GM18868 (cell line): ENCODE measurements around the gene ST3GAL3.

Experiments used
- ATAC-seq: cut with Tn5 transposase; IDR thresholded peaks from one replicate; pipeline ENCODE4 v1.9.1; 2021; ENCODE audit warnings: mild to moderate bottlenecking, moderate library complexity; ENCODE audit not compliant: unreplicated experiment

Gene ST3GAL3

GRCh38 chr1:43953361-43953760 lies 246.0 kb downstream of the ST3GAL3 start:
- ATAC-seq: no peak

- no peak for ATAC-seq
Observed at GRCh38 chr1:43954036-43954435, 246.7 kb downstream of the ST3GAL3 start.

- ATAC-seq: no peak
Observed at GRCh38 chr1:43956234-43956633, 248.9 kb downstream of the ST3GAL3 start.

GRCh38 chr1:43957407-43958040 lies 250.2 kb downstream of the ST3GAL3 start:
- ATAC-seq: no peak

- ATAC-seq: no peak
Observed at GRCh38 chr1:43958351-43959255, 251.3 kb downstream of the ST3GAL3 start.

- no peak for ATAC-seq
Observed at GRCh38 chr1:43960798-43961197, 253.5 kb downstream of the ST3GAL3 start.

GRCh38 chr1:43961692-43962091 lies 254.4 kb downstream of the ST3GAL3 start:
- ATAC-seq: no peak

- no peak for ATAC-seq
Observed at GRCh38 chr1:43962324-43962723, 255.0 kb downstream of the ST3GAL3 start.

GRCh38 chr1:43963006-43963405 lies 255.7 kb downstream of the ST3GAL3 start:
- ATAC-seq: no peak

- ATAC-seq: no peak
Observed at GRCh38 chr1:43963890-43964289, 256.6 kb downstream of the ST3GAL3 start.

GRCh38 chr1:43965316-43965715 lies 258.0 kb downstream of the ST3GAL3 start:
- no peak for ATAC-seq

- no peak for ATAC-seq
Observed at GRCh38 chr1:43968348-43968948, 261.1 kb downstream of the ST3GAL3 start.

GRCh38 chr1:43969416-43969745 lies 262.0 kb downstream of the ST3GAL3 start:
- no peak for ATAC-seq

- peak; percentile 91 for ATAC-seq
Observed at GRCh38 chr1:43969746-43970466, 262.6 kb downstream of the ST3GAL3 start, which contains the start of gene DPH2. Gene DPH2, plus strand, starts transcription at chr1:43970010. Its CDS starts 166 bp downstream, at chr1:43970176.

- no peak for ATAC-seq
Observed at GRCh38 chr1:43970502-43970901, 263.2 kb downstream of the ST3GAL3 start.

- ATAC-seq: no peak
Observed at GRCh38 chr1:43970911-43971310, 263.6 kb downstream of the ST3GAL3 start.

- no peak for ATAC-seq
Observed at GRCh38 chr1:43971336-43971980, 264.1 kb downstream of the ST3GAL3 start.

GRCh38 chr1:43973981-43974442 lies 266.7 kb downstream of the ST3GAL3 start:
- ATAC-seq: no peak

- peak; percentile 62 for ATAC-seq
Observed at GRCh38 chr1:43974443-43975248, 267.3 kb downstream of the ST3GAL3 start, which contains the start of gene ATP6V0B. Gene ATP6V0B, plus strand, starts transcription at chr1:43974960. Its CDS starts 81 bp downstream, at chr1:43975041.
